MM.1S (cell line): ENCODE results near the gene CLMN.

Experiments
- DNase-seq: peaks from one replicate; pipeline ENCODE4 v3.0.0-alpha.2; 2015
- H2AFZ ChIP-seq: fragments of 300-600 bp; sonication (generic); 2 replicates; pipeline ENCODE4 v1.6.0; 2016; ENCODE audit warnings: antibody characterized with exemption, low read length
- H3F3A ChIP-seq: fragments of 300-600 bp; sonication (generic); 2 replicates; pipeline ENCODE4 v1.6.1; 2016; ENCODE audit warnings: mild to moderate bottlenecking, antibody characterized with exemption, low read length, moderate library complexity, mixed read lengths; ENCODE audit not compliant: insufficient read depth
- H3K27ac ChIP-seq: fragments of 300-600 bp; sonication (generic); 2 replicates; pipeline ENCODE4 v1.5.1; 2016; ENCODE audit warnings: mild to moderate bottlenecking, low read length
- H3K27me3 ChIP-seq: fragments of 300-600 bp; sonication (generic); replicated peaks from 2 replicates; pipeline ENCODE4 v1.6.0; 2016; ENCODE audit warnings: low read length; ENCODE audit not compliant: insufficient read depth
- H3K36me3 ChIP-seq: fragments of 300-600 bp; sonication (generic); replicated peaks from 2 replicates; pipeline ENCODE4 v1.6.1; 2016; ENCODE audit warnings: mild to moderate bottlenecking, low read length, mixed read lengths; ENCODE audit not compliant: insufficient read depth
- H3K4me1 ChIP-seq: fragments of 300-600 bp; sonication (generic); 2 replicates; pipeline ENCODE4 v1.6.1; 2016; ENCODE audit warnings: low read length, mixed read lengths
- H3K4me2 ChIP-seq: fragments of 300-600 bp; sonication (generic); 2 replicates; pipeline ENCODE4 v1.6.0; 2016; ENCODE audit warnings: low read depth, low read length
- H3K4me3 ChIP-seq: fragments of 300-600 bp; sonication (generic); 2 replicates; pipeline ENCODE4 v1.5.1; 2016; ENCODE audit warnings: low read length, mixed read lengths
- H3K79me2 ChIP-seq: fragments of 300-600 bp; sonication (generic); 2 replicates; pipeline ENCODE4 v1.6.1; 2016; ENCODE audit warnings: mixed run types, low read length, mixed read lengths
- H3K9ac ChIP-seq: fragments of 300-600 bp; sonication (generic); 2 replicates; pipeline ENCODE4 v1.6.1; 2016; ENCODE audit warnings: low read length, mixed read lengths
- H3K9me2 ChIP-seq: fragments of 300-600 bp; sonication (generic); replicated peaks from 2 replicates; pipeline ENCODE4 v1.6.1; 2016; ENCODE audit warnings: mild to moderate bottlenecking, low read length, mixed read lengths; ENCODE audit not compliant: insufficient read depth
- H3K9me3 ChIP-seq: fragments of 300-600 bp; sonication (generic); replicated peaks from 2 replicates; pipeline ENCODE4 v1.6.1; 2016; ENCODE audit warnings: mild to moderate bottlenecking, low read length, mixed read lengths; ENCODE audit not compliant: insufficient read depth
- H4K20me1 ChIP-seq: fragments of 300-600 bp; sonication (generic); 2 replicates; pipeline ENCODE4 v1.6.1; 2016; ENCODE audit warnings: mild to moderate bottlenecking, low read length, moderate library complexity, mixed read lengths; ENCODE audit not compliant: insufficient read depth
- EZH2 ChIP-seq: fragments of 300-600 bp; sonication (generic); optimal IDR thresholded peaks from 2 replicates; pipeline ENCODE3; 2017; ENCODE audit warnings: low read depth, mild to moderate bottlenecking, antibody characterized with exemption, low read length, mixed read lengths
- EZH2phosphoT487 ChIP-seq: fragments of 300-600 bp; sonication (generic); IDR thresholded peaks from 2 replicates; pipeline ENCODE4 v1.6.1; 2018; ENCODE audit warnings: antibody characterized with exemption, low read length
- TF ChIP-seq, protein P1 (sequence below): fragments of 300-600 bp; sonication (generic); IDR thresholded peaks from 2 replicates; pipeline ENCODE4 v1.5.1; 2016; ENCODE audit warnings: antibody characterized with exemption, low read length, mixed read lengths

CLMN gene

DNA sequence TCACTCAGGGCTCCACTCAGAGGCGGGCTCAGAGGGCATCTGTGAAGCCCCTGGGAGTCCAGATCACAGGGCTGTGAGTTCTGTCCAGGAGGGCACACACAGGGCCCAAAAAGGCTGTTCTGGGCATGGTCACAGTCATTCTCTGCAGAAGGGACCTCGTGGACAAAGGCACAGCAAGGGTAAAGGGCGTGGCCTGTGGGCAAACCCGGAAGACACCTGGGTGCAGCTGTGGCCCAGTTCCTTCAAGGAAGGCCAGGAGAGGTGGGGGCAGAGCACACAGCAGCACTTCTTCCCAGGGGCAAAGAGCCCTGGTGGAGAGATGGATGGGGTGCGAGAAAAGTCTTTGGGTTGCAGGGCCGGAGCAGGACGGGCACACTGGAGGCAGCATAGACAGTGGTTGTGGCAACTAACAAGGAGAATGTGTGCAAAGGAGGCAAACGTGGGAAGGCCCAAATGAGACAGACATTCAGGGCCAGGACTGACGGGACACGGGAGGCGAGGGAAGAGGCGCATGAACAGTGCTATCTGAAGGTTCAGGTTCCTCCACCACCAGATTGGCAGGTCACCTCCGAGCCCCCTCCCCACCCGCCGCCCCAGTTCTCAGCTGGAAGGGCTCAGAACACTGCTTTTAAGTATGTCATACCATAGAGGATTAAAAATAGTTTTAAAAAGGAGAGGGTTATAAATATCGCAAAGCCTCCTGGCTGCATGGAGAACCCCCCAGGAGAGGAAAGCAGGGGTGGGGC, 8.9 kb downstream of the CLMN start:
- Histone ChIP-seq H3K4me2 (no peak overlapping the region), H3K4me1 (peaks cover 14% of the 10 kb centered on the region), H3F3A (no peaks in the 10 kb centered on the region), H3K36me3 (no peaks in the 10 kb centered on the region), H3K27ac (no peak overlapping the region), H4K20me1 (no peaks in the 10 kb centered on the region), H2AFZ (no peak overlapping the region), H3K79me2 (peaks cover 13% of the 10 kb centered on the region), H3K9me2 (no peaks in the 10 kb centered on the region), H3K9me3 (no peaks in the 10 kb centered on the region), H3K9ac (no peak overlapping the region), H3K4me3 (no peak overlapping the region), H3K27me3 (no peaks in the 10 kb centered on the region)
- TF ChIP-seq, protein P1, sequence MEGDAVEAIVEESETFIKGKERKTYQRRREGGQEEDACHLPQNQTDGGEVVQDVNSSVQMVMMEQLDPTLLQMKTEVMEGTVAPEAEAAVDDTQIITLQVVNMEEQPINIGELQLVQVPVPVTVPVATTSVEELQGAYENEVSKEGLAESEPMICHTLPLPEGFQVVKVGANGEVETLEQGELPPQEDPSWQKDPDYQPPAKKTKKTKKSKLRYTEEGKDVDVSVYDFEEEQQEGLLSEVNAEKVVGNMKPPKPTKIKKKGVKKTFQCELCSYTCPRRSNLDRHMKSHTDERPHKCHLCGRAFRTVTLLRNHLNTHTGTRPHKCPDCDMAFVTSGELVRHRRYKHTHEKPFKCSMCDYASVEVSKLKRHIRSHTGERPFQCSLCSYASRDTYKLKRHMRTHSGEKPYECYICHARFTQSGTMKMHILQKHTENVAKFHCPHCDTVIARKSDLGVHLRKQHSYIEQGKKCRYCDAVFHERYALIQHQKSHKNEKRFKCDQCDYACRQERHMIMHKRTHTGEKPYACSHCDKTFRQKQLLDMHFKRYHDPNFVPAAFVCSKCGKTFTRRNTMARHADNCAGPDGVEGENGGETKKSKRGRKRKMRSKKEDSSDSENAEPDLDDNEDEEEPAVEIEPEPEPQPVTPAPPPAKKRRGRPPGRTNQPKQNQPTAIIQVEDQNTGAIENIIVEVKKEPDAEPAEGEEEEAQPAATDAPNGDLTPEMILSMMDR, result no peak
- TF ChIP-seq EZH2phosphoT487 (no peak), EZH2 (no peak)
- no peak for DNase-seq

DNA sequence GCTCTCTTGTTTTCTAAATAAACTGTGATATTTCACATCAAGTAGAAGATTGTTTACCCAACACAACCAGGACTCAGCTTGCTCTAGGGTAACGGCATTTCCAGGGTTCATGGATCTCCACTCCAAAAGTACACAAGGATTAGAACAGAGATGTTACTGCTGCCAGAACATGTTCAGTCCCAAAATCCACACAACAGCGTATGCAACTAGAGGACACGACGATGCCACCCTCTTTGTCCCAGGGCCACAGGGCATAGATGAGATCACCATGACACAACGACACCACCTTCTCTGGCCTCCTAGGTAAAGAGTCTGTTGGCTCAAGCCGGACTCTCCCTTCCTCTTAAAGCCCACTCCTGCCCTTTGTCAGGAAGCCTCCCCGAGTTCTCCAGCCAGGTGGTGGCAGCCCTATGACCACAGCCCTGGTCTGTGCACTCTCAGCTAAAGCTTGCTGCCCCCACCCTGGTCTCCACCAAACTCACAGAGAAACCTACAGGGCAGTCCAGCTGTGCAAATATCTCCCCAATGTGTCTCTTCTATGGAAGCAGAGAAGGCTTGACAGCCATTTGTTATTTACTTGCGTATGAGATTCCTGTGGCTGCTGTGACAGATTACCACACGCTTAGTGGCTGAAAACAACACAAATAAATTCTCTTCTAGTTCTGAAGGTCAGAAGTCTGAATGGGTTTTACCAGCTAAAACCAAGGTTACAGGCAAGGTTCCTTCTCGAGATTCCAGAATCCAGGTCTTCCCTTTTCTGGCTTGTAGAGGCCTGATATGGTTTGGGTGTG, 10.3 kb downstream of the CLMN start:
- no peak for TF ChIP-seq EZH2
- TF ChIP-seq EZH2phosphoT487, result no peak
- TF ChIP-seq, protein P1, result no peak
- Histone ChIP-seq H3K4me3 (no peak overlapping the region), H2AFZ (no peak overlapping the region), H3K4me2 (no peak overlapping the region), H3K79me2 (peaks cover 7% of the 10 kb centered on the region; the same call in 1 of the 2 replicates), H3K36me3 (no peaks in the 10 kb centered on the region), H3K27ac (no peak overlapping the region), H3K9me2 (no peaks in the 10 kb centered on the region), H4K20me1 (no peaks in the 10 kb centered on the region), H3K4me1 (peaks cover 12% of the 10 kb centered on the region), H3K9me3 (no peaks in the 10 kb centered on the region), H3K9ac (no peak overlapping the region), H3K27me3 (no peaks in the 10 kb centered on the region), H3F3A (no peaks in the 10 kb centered on the region)
- DNase-seq, result no peak

DNA sequence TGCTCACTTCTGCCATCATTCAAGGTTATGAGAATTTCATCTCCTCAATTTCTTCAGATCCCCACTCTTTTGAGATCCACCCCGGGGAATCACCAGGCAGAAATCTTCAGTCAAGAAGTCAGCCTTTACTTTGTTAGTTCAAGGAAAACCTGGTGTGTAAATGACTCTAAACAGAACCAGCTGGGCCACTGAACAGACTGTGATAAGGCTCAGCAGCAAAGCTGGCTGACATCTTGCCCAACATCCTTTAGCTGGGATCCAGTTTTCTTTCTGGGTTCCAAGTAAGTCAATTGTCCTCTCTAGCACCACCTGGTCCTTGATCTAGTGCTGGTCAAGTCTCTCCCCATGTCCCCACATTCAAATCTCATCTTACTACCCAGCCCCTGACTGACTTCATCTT, 11.6 kb downstream of the CLMN start:
- Histone ChIP-seq H3K9ac (no peak overlapping the region), H3K9me3 (no peaks in the 10 kb centered on the region), H3K9me2 (no peaks in the 10 kb centered on the region), H3K4me3 (no peak overlapping the region), H3K4me2 (no peak overlapping the region), H3K4me1 (0 out of 2 replicates have a peak, but pooled peaks cover 5% of the 10 kb centered on the region), H4K20me1 (no peaks in the 10 kb centered on the region), H2AFZ (no peak overlapping the region), H3K27ac (no peak overlapping the region), H3K36me3 (no peaks in the 10 kb centered on the region), H3K79me2 (peaks cover 7% of the 10 kb centered on the region; the same call in 1 of the 2 replicates), H3F3A (no peaks in the 10 kb centered on the region), H3K27me3 (no peaks in the 10 kb centered on the region)
- DNase-seq, result no peak
- TF ChIP-seq, protein P1, result no peak
- TF ChIP-seq EZH2phosphoT487, result no peak
- TF ChIP-seq EZH2, result no peak
